ENCODE measurements around the gene ZMIZ1.

- no peak for TF ChIP-seq CTCF (conservative IDR thresholded peaks at IDR 0.05)
- TF ChIP-seq ZFX (IDR thresholded peaks at IDR 0.05), result no peak
These were observed 114.2 kb downstream of the ZMIZ1 start for GRCh38 chr10:79182781-79183467.
